RWPE2 (cell line): ENCODE results near the gene MRPL53.
"Not testable (repeated sequence)": the region's sequence is repeated elsewhere in the genome, so short reads cannot be mapped to it uniquely, and the experiment has no call there.

ENCODE experiments used
- ATAC-seq: fragments of 200-7000 bp; cut with Tn5 transposase; 3 replicates; pipeline ENCODE4 v1.9.1; 2021; ENCODE audit warnings: low read depth
- DNase-seq: peaks from one replicate; pipeline ENCODE4 v3.0.0-alpha.2; 2020; ENCODE audit warnings: low spot score
- H3K27ac ChIP-seq: fragments of 450-650 bp; 2 replicates; pipeline ENCODE4 v1.5.1; 2017; ENCODE audit warnings: mild to moderate bottlenecking; ENCODE audit not compliant: poor library complexity, severe bottlenecking
- H3K27me3 ChIP-seq: fragments of 250-450 bp; sonication (Bioruptor Pico); 2 replicates; pipeline ENCODE4 v1.5.1; 2021; ENCODE audit warnings: mild to moderate bottlenecking, moderate library complexity; ENCODE audit not compliant: insufficient read depth, poor library complexity, severe bottlenecking
- H3K36me3 ChIP-seq: fragments of 250-450 bp; sonication (Bioruptor Pico); 2 replicates; pipeline ENCODE4 v1.5.1; 2020; ENCODE audit warnings: low read depth, mild to moderate bottlenecking, moderate library complexity
- H3K4me1 ChIP-seq: fragments of 250-450 bp; sonication (Bioruptor Pico); 2 replicates; pipeline ENCODE4 v1.5.1; 2021; ENCODE audit warnings: mild to moderate bottlenecking, moderate library complexity; ENCODE audit not compliant: insufficient read depth, poor library complexity, severe bottlenecking
- H3K4me3 ChIP-seq: fragments of 250-450 bp; sonication (Bioruptor Pico); 2 replicates; pipeline ENCODE4 v1.5.1; 2021; ENCODE audit warnings: mild to moderate bottlenecking, moderate library complexity; ENCODE audit not compliant: severe bottlenecking
- H3K9me3 ChIP-seq: fragments of 250-450 bp; sonication (Bioruptor Pico); 2 replicates; pipeline ENCODE4 v1.5.1; 2021; ENCODE audit warnings: mild to moderate bottlenecking, moderate library complexity; ENCODE audit not compliant: severe bottlenecking
- TF ChIP-seq, protein P1 (sequence below): fragments of 450-650 bp; IDR thresholded peaks from one replicate; pipeline ENCODE4 v1.5.1; 2017; ENCODE audit warnings: mild to moderate bottlenecking, moderate library complexity; ENCODE audit not compliant: poor library complexity, severe bottlenecking

The MRPL53 gene

GRCh38 chr2:74464406-74464805 lies 8.1 kb downstream of the MRPL53 start:
- Histone ChIP-seq H3K9me3 (no peaks in the 10 kb centered on the region), H3K4me3 (peak overlapping the region; percentile 71), H3K4me1 (no peaks in the 10 kb centered on the region), H3K36me3 (peaks cover 21% of the 10 kb centered on the region), H3K27me3 (no peaks in the 10 kb centered on the region), H3K27ac (peak overlapping the region; percentile 50)
- TF ChIP-seq, protein P1, sequence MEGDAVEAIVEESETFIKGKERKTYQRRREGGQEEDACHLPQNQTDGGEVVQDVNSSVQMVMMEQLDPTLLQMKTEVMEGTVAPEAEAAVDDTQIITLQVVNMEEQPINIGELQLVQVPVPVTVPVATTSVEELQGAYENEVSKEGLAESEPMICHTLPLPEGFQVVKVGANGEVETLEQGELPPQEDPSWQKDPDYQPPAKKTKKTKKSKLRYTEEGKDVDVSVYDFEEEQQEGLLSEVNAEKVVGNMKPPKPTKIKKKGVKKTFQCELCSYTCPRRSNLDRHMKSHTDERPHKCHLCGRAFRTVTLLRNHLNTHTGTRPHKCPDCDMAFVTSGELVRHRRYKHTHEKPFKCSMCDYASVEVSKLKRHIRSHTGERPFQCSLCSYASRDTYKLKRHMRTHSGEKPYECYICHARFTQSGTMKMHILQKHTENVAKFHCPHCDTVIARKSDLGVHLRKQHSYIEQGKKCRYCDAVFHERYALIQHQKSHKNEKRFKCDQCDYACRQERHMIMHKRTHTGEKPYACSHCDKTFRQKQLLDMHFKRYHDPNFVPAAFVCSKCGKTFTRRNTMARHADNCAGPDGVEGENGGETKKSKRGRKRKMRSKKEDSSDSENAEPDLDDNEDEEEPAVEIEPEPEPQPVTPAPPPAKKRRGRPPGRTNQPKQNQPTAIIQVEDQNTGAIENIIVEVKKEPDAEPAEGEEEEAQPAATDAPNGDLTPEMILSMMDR: no peak
- ATAC-seq (peak; percentile 13), DNase-seq (no peak)

- no peak overlapping the region for H3K4me3 ChIP-seq
- no peaks in the 10 kb centered on the region for H3K27me3 ChIP-seq
- ATAC-seq (no peak), DNase-seq (no peak)
- H3K27ac ChIP-seq: no peak overlapping the region
- peaks cover 21% of the 10 kb centered on the region for H3K36me3 ChIP-seq
- H3K9me3 ChIP-seq: no peaks in the 10 kb centered on the region
- TF ChIP-seq, protein P1: no peak
- H3K4me1 ChIP-seq: no peaks in the 10 kb centered on the region
These were observed 9.7 kb downstream of the MRPL53 start for GRCh38 chr2:74462786-74463105.

- no peak overlapping the region for H3K4me3 ChIP-seq
- ATAC-seq (no peak), DNase-seq (no peak)
- H3K9me3 ChIP-seq: no peaks in the 10 kb centered on the region
- no peak overlapping the region for H3K27ac ChIP-seq
- H3K36me3 ChIP-seq: peaks cover 21% of the 10 kb centered on the region
- H3K27me3 ChIP-seq: no peaks in the 10 kb centered on the region
- TF ChIP-seq, protein P1: no peak
- no peaks in the 10 kb centered on the region for H3K4me1 ChIP-seq
These were observed 10.3 kb downstream of the MRPL53 start for GRCh38 chr2:74462054-74462785.

- DNase-seq (no peak), ATAC-seq (no peak)
- Histone ChIP-seq H3K4me1 (peaks cover 5% of the 10 kb centered on the region), H3K27ac (no peak overlapping the region), H3K36me3 (peaks cover 21% of the 10 kb centered on the region), H3K27me3 (no peaks in the 10 kb centered on the region), H3K4me3 (no peak overlapping the region), H3K9me3 (no peaks in the 10 kb centered on the region)
- TF ChIP-seq, protein P1: no peak
These were observed 11.1 kb downstream of the MRPL53 start for GRCh38 chr2:74461187-74462053.

- Histone ChIP-seq H3K36me3 (peaks cover 24% of the 10 kb centered on the region), H3K4me1 (peaks cover 12% of the 10 kb centered on the region)
- not testable (repeated sequence) for H3K4me3 ChIP-seq, ATAC-seq, H3K27ac ChIP-seq, H3K27me3 ChIP-seq, DNase-seq, H3K9me3 ChIP-seq
These were observed 12.3 kb downstream of the MRPL53 start for GRCh38 chr2:74460187-74460586.

- ATAC-seq, H3K27me3 ChIP-seq, H3K4me3 ChIP-seq, H3K27ac ChIP-seq, DNase-seq, H3K9me3 ChIP-seq: not testable (repeated sequence)
- Histone ChIP-seq H3K36me3 (peaks cover 24% of the 10 kb centered on the region), H3K4me1 (peaks cover 12% of the 10 kb centered on the region)
These were observed 12.9 kb downstream of the MRPL53 start for GRCh38 chr2:74459503-74460118.
